Measurements from ENCODE around the gene MRPL11. TPM values are rescaled to one million over a fixed set of nuclear protein-coding genes. Genes with fewer than 3 reads are reported as not detected.

Gene MRPL11
- total RNA-seq, 2 donors from 2014 or later, result 16.7 to 28.0 TPM

DNA sequence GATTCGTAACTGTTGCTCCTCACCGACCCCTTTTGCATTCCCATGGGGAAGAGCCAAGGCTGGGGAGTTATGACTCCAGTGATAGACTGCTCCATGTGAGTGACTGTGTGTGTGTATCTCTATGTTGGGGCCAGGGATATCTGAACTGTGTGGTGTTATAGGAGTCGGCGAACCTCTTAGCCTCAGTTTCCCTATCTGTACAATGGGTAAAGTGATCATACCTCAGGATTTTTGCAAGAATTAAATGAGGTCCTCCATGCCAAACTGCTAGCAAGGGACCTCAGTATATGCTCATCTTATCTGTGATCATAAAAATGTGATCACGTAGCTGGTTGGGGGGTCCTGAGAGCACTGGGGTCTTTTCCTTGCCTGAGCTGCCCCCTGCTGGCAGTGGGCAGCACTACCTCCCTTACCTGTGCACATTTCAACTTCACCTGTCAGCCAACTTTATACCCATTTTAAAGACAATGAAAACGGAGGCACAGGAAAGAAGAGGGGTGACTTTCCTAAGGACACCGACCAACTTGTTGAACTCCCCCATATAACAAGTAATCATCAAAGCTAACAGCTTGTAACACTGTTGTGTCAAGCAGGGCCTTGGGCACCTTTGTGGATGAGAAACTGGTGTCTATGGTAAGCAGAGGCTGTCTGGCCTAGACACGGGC, 40.2 kb upstream of the MRPL11 start:
- H3K9me3 ChIP-seq, result no peaks in the 10 kb centered on the region
- TF ChIP-seq, protein P1, sequence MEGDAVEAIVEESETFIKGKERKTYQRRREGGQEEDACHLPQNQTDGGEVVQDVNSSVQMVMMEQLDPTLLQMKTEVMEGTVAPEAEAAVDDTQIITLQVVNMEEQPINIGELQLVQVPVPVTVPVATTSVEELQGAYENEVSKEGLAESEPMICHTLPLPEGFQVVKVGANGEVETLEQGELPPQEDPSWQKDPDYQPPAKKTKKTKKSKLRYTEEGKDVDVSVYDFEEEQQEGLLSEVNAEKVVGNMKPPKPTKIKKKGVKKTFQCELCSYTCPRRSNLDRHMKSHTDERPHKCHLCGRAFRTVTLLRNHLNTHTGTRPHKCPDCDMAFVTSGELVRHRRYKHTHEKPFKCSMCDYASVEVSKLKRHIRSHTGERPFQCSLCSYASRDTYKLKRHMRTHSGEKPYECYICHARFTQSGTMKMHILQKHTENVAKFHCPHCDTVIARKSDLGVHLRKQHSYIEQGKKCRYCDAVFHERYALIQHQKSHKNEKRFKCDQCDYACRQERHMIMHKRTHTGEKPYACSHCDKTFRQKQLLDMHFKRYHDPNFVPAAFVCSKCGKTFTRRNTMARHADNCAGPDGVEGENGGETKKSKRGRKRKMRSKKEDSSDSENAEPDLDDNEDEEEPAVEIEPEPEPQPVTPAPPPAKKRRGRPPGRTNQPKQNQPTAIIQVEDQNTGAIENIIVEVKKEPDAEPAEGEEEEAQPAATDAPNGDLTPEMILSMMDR (IDR thresholded peaks at IDR 0.05), result peak; percentile 66
- no peak for DNase-seq (ENCODE audit: low spot score)
- H3K4me1 ChIP-seq (ENCODE audit: control insufficient read depth in 1 of 2, low read depth in 2 of 2), result peaks cover 8 to 18% of the 10 kb centered on the region in 2 donors
- peak overlapping the region; percentile 83 for H3K4me3 ChIP-seq
- peak overlapping the region; percentile 89 for H3K27ac ChIP-seq
- H3K27me3 ChIP-seq (replicated peaks; ENCODE audit: insufficient read depth), result no peaks in the 10 kb centered on the region
- no peak for ATAC-seq (ENCODE audit: insufficient number of reproducible peaks, low FRiP score, low read depth)
- H3K36me3 ChIP-seq, result peaks cover 5% of the 10 kb centered on the region

DNA sequence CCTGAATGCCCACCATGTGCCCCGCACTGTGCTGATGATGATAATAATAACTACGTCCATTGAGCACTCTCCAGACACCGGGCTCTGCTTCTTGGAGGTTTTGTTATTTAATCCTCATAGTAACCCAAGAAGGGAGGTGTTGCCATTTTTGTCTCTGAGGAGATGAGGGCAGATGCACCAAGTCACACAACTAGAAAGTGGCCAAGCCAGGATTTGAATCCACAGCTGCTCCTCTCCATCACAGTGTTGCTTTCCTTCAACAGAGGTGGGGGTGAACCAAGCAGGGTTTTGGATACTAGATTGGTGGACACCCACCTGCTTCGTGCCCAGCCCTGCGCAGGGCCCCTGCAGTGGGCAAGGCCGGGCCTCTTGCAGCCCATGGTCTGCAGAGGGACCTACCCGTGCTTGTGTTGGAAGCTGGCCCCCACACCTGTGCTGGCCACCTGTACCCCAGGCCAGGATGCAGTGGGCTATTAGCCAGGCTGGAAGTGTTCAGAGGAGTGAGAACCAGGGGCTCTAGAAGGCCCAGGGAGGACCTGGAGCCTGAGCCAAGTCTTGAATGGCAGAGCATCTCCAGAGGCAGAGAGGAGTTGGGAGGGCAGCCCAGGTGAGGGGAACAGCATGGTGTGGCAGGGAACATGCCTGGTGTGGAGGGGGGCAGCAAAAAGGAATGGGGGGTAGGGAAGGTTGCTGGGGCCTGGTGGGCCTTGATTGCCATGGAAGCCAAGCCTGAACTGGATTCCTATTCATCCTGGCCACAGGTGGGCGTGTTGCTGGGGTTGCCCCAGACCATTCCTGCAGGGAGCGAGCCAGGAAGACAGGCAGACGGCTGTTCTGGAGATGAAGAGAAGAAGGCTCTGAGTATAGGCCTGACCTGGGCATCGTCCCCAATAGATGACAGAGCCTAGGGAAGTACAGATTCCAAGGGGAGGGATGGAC, 38.9 kb upstream of the MRPL11 start:
- Histone ChIP-seq H3K27ac (no peak overlapping the region), H3K9me3 (no peaks in the 10 kb centered on the region), H3K4me1 (ENCODE audit: control insufficient read depth in 1 of 2, low read depth in 2 of 2) (peaks cover 8 to 18% of the 10 kb centered on the region in 2 donors), H3K27me3 (replicated peaks; ENCODE audit: insufficient read depth) (no peaks in the 10 kb centered on the region), H3K36me3 (peaks cover 18% of the 10 kb centered on the region), H3K4me3 (no peak overlapping the region)
- DNase-seq (ENCODE audit: low spot score) (no peak), ATAC-seq (ENCODE audit: insufficient number of reproducible peaks, low FRiP score, low read depth) (no peak)
- TF ChIP-seq, protein P1 (IDR thresholded peaks at IDR 0.05), result no peak

DNA sequence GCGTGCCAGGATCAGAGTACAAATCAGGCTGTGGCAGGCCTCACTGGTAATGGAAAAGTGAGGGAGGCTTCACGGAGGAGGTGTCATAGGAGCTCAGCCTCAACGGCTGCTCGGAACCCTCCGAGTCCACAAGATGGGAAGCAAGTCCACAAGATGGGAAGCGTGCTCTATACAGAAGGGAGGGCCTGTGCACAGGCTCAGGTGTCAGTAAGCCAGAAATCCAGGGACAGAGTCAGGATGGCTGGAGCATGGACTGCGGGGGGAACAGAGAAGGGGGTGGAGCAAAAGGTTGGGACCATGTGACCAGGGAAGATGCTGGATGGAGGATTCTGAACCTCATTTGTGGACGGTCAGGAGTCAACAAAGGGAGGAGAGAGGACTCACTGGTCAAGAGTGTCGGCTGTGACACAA, 38.2 kb upstream of the MRPL11 start:
- no peaks in the 10 kb centered on the region for H3K27me3 ChIP-seq (replicated peaks; ENCODE audit: insufficient read depth)
- peaks cover 8 to 18% of the 10 kb centered on the region in 2 donors for H3K4me1 ChIP-seq (ENCODE audit: control insufficient read depth in 1 of 2, low read depth in 2 of 2)
- TF ChIP-seq, protein P1 (IDR thresholded peaks at IDR 0.05), result no peak
- H3K27ac ChIP-seq, result no peak overlapping the region
- no peaks in the 10 kb centered on the region for H3K9me3 ChIP-seq
- ATAC-seq (ENCODE audit: insufficient number of reproducible peaks, low FRiP score, low read depth) (no peak), DNase-seq (ENCODE audit: low spot score) (no peak)
- H3K4me3 ChIP-seq, result no peak overlapping the region
- peaks cover 24% of the 10 kb centered on the region for H3K36me3 ChIP-seq

DNA sequence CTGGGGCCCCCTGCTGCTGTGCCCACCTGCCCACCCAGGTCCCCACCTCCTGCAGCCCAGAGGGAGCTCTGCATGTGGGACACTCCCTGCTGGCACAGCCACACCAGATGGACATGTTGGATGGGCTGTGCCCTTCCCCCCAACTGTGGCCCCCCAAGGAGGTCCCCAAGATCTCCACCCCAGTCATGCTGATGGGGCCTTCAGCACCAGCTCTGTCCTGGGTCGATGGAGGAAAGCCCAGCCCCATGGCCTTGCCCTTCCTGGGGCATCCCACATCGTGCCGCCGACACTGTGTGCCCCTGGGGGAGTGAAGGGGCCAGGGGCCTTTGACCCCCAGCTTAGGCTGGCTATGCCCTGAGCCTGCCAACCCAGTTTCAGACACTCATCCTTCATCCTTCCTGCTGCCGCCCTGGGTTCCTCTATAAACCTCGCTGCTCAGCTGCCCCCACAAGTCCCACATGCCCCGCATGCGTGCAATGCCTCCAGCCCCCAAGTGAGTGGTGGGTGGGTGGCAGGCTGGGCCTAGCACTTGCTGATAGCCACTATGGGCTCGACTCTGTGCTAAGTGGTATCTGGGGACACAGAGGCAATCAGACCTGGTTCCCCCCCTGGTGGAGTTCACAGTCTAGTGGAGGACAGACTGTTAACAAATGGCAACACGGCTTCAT, 37.7 kb upstream of the MRPL11 start:
- DNase-seq (ENCODE audit: low spot score), result no peak
- Histone ChIP-seq H3K4me3 (no peak overlapping the region), H3K27ac (no peak overlapping the region), H3K4me1 (ENCODE audit: control insufficient read depth in 1 of 2, low read depth in 2 of 2) (peaks cover 8 to 18% of the 10 kb centered on the region in 2 donors), H3K36me3 (peaks cover 29% of the 10 kb centered on the region), H3K27me3 (replicated peaks; ENCODE audit: insufficient read depth) (no peaks in the 10 kb centered on the region), H3K9me3 (no peaks in the 10 kb centered on the region)
- ATAC-seq (ENCODE audit: insufficient number of reproducible peaks, low FRiP score, low read depth), result no peak
- TF ChIP-seq, protein P1 (IDR thresholded peaks at IDR 0.05), result no peak
